Epithelial cell of proximal tubule (primary cell): ENCODE data around the gene RCBTB2. TPM values are rescaled to one million over a fixed set of nuclear protein-coding genes. Genes with fewer than 3 reads are reported as not detected.
A peak's percentile ranks its signal among the peaks of the same experiment; 100 is the strongest.
"Not testable (repeated sequence)": the region's sequence is repeated elsewhere in the genome, so short reads cannot be mapped to it uniquely, and the experiment has no call there.

Experiments used
- DNase-seq: peaks from one replicate; pipeline ENCODE4 v3.0.0-alpha.2; 2011; ENCODE audit warnings: low read depth
- H3K4me3 ChIP-seq: 2 replicates; pipeline ENCODE4 v1.5.1; 2011; ENCODE audit warnings: low read depth, mild to moderate bottlenecking, low read length
- CTCF ChIP-seq: conservative IDR thresholded peaks from 2 replicates; pipeline ENCODE4 v1.5.1; 2012; ENCODE audit warnings: low read depth, mild to moderate bottlenecking, low read length
- total RNA-seq: library from RNA; depleted of rRNA; stranded (reverse); fragments of >200 nt; gene quantifications from 2 replicates; pipeline ENCODE4 v1.2.3, GENCODE V29; 2015

RCBTB2 gene
- 2.9 and 3.5 TPM in 2 replicates for total RNA-seq

DNA sequence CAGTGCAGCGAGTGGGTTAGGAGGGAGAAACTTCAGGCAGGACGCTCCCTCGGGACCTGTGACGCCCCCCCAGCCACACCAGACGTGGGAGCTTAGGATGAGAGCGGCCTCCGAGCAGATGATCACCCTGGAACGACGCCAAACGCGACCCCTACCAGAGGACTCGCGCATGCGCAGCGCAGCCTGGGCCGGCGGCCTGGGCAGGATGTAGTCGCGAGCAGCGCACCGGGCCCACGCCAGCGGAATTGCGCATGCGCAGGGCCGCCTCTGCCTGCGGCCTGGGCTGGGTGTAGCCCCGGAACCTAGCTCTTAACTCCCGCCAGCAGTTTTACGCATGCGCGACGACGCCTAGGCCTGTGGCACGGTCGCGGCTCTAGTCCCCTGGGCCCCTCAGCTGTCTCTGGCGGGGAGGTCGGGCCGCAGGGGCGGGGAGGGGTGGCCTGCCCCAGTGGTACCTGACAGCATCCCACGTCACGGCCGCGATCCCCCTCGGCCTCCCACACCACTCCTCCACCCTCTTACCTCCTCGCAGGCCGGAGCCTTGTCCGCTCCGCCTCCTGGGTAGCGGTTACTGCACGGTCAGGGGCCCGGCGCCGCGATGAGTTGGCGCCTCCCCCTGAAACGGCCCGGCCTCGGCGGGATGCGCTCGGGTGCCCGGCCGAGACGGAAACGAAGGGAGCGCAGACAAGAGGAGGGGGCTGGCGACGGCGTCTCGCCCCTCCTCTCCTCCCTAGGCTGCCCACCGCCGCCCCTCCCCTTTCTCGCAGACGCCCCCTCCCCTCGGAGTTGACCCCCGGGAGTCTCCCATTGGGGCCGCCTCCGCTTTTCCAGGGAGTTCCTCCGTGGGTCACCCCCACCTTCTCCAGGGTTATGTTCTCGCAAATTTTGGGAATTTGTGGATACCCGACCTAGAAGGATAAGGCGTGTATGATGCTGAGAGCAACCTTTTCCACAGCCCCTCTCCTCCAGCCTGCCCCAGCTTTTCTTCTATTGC, at the start of gene RCBTB2:
RCBTB2 (minus strand) TSS at position 575 of the 994 bp plus-strand sequence. CDS start 11,141 bp downstream, outside the sequence.
- peak within 1 kb of the TSS; percentile 92 for H3K4me3 ChIP-seq
- TF ChIP-seq CTCF = no peak
- peak; percentile 53 for DNase-seq

GRCh38 chr13:48582084-48582483, 49.2 kb upstream of the RCBTB2 start:
- no peak overlapping the region for H3K4me3 ChIP-seq
- TF ChIP-seq CTCF = no peak
- no peak for DNase-seq

DNA sequence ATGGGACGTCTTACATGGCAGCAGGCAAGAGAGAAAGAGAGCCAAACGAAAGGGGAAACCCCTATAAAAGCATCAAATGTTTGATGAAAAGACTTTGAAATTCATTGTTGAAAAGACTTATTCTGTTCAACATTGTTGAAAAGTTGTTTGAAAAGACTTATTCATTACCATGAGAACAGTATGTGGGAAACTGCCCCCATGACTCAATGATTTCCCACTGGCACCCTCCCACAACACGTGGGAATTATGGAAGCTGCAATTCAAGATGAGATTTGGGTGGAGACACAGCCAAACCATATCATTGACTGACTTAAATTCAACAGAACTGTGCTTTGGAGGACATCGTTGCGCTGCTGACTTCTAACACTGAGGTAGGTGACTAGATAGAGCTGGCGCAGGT, 48.0 kb upstream of the RCBTB2 start:
- no peak for DNase-seq
- no peak for TF ChIP-seq CTCF
- H3K4me3 ChIP-seq = no peak overlapping the region

- DNase-seq = no peak
- TF ChIP-seq CTCF = peak; percentile 76
Measured at GRCh38 chr13:48580185-48580803, 47.4 kb upstream of the RCBTB2 start.

GRCh38 chr13:48579919-48580180, 47.0 kb upstream of the RCBTB2 start:
- DNase-seq, H3K4me3 ChIP-seq: not testable (repeated sequence)

More at GRCh38 chr13:48580185-48580803, 47.4 kb upstream of the RCBTB2 start:
- no peak overlapping the region for H3K4me3 ChIP-seq

GRCh38 chr13:48579165-48579918, 46.5 kb upstream of the RCBTB2 start:
- no peak overlapping the region for H3K4me3 ChIP-seq
- no peak for TF ChIP-seq CTCF
- DNase-seq = no peak

- TF ChIP-seq CTCF = no peak
- no peak overlapping the region for H3K4me3 ChIP-seq
- no peak for DNase-seq
Measured at GRCh38 chr13:48578516-48579164, 45.8 kb upstream of the RCBTB2 start.
